Right renal pelvis (tissue), 4 donors: Measurements from ENCODE around the gene PTOV1. TPM values are rescaled to one million over a fixed set of nuclear protein-coding genes. Genes with fewer than 3 reads are reported as not detected.

Source experiments
- DNase-seq, 4 donors: peaks; one replicate each; pipeline ENCODE4 v3.0.0-alpha.2; 2013; ENCODE audit warnings: low read depth in 4 of 4, low spot score in 3 of 4, missing footprints in 1 of 4
- polyA plus RNA-seq, 4 donors: library from polyadenylated mRNA; unstranded; fragments of 120-200 nt; gene quantifications; one replicate each; pipeline ENCODE4 v1.2.1, GENCODE V29; 2013; ENCODE audit not compliant: insufficient read length in 4 of 4

PTOV1 gene
- polyA plus RNA-seq, 4 donors: 249 to 353 (median 277) TPM

GRCh38 chr19:49857061-49857837, 6.3 kb downstream of the PTOV1 start:
- DNase-seq: no peak

- DNase-seq: no peak
These were observed 6.8 kb downstream of the PTOV1 start for GRCh38 chr19:49857838-49858087.

GRCh38 chr19:49858088-49858985, 7.4 kb downstream of the PTOV1 start:
- no peak for DNase-seq

DNA sequence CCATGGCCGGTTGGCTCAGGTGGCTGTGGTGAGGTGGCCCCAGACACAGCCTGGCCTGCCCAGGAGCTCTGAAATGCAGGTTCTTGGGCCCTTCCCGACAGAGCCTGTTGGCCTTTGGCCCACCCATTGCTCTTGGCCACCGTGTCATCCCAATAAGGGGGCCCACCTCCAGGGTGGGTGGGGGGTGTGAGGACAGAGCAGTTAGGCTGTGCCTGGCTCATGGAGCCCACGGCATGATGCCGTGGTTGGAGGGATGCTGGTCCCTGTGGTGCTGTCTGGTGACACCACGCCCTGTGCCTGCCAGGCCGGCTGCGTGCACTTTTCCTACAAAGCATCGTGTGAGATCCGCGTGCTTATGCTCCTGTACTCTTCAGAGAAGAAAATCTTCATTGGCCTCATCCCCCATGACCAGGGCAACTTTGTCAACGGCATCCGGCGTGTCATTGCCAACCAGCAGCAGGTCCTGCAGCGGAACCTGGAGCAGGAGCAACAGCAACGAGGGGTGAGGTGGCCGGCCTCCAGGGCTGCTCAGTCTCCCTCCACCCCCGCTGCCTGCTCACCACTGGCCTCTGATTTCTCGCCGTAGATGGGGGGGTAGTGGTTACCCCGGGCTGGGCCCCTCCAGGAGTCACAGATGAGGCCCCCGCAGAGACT, 8.8 kb downstream of the PTOV1 start:
- no peak for DNase-seq

- no peak for DNase-seq
These were observed 9.6 kb downstream of the PTOV1 start for GRCh38 chr19:49860336-49861102.

DNA sequence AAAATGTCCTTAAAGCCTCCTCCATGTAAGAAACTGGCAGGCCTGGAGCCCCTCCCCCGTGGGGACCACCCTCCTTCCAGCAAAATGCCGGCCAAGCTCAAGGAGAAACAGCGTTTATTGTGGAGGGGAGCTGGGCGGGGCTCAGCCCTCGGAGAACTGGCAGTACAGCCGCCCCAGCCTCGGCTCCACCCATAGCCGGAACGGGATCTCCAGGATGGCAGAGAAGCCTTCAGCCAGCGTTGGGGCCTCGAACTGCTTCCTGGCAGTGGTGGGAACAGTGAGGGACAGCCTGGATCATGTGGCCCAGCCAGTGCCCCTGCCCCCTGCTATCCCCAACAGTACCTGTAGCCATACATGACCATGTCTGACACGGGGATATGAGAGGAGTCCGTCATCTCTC, 10.1 kb downstream of the PTOV1 start:
- no peak for DNase-seq

GRCh38 chr19:49861541-49862378, 10.8 kb downstream of the PTOV1 start:
- no peak for DNase-seq

- DNase-seq: no peak
These were observed 11.7 kb downstream of the PTOV1 start for GRCh38 chr19:49862391-49863253.

GRCh38 chr19:49863254-49863934, 12.4 kb downstream of the PTOV1 start:
- no peak for DNase-seq

DNA sequence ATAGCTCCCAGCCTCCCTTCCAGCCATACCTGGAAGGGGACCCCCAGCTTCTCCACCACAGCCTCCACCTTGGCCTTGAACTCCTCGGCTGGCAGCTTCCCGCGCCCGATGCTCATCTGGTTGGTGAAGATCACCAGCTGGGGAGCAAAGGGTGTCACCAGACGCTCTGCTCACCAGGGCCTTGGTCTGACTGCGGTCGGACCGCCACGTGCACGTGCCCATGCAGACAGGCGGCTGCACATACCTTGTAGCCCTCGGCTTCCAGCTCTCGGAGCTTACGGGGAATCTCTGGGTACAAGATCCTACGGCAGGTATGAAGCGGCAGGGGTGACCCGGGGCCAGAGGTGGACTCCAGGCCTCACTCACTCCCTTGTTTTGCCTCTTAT, 13.0 kb downstream of the PTOV1 start:
- no peak for DNase-seq

- no peak for DNase-seq
These were observed 13.9 kb downstream of the PTOV1 start for GRCh38 chr19:49864890-49865289.

- DNase-seq: peak in 3 of 4 donors; percentile 77 to 93 (median 89)
These were observed 16.2 kb downstream of the PTOV1 start, which contains the start of gene PNKP for GRCh38 chr19:49866933-49867782. Gene PNKP, minus strand, starts transcription at chr19:49867576. Its CDS starts 372 bp downstream, at chr19:49867204.

GRCh38 chr19:49869009-49869483, 18.1 kb downstream of the PTOV1 start:
- no peak for DNase-seq

DNA sequence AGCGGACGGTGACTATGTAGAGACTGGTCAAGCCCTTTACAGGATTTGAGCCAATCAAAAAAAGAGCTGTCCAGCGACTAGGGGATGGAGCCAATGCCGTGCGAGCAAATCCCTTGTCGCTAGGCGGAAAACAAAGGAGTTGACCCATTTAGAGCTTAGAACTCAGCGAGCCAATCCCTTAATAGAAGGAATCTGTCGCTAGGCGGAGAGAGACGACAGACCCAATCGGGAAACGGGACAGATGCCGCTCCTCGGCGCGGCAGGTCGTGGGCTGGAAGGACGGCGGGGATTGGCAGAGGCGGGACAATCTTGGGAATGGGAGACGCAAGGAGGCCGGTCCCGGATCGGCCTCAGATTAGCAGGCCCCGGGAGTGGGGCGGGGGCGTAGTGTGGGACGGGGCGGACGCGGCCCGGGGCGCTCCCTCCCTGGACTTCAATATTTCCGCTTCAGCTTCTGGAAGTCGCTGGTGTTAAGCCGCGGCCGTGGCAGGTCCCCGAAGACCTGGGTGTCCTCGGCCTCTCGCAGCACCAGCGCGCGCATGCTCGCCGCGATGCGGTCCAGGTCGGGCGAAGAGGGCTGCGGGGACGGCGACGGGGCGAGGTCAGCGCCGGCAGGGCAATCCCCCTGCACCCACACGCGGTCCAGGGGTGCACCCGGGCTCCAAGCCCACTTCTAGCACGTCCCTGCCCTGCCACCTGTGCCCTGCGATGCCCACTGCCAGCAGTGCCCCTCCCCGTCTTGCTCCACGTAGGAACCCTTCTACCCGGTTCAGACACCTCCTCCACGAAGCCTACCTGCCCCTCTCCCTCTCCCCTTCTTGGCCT, 18.7 kb downstream of the PTOV1 start:
- DNase-seq: peak; percentile 97 to 99 (median 98)

- DNase-seq: no peak
These were observed 19.4 kb downstream of the PTOV1 start for GRCh38 chr19:49870309-49870901.
